Thymus (tissue), 11 donors: Measurements from ENCODE around the gene TRIM67. TPM values are rescaled to one million over a fixed set of nuclear protein-coding genes. Genes with fewer than 3 reads are reported as not detected.

Source experiments
- DNase-seq, 9 donors: peaks; one replicate each; pipeline ENCODE4 v3.0.0-alpha.2; 2013; ENCODE audit warnings: low spot score in 9 of 9, low read depth in 6 of 9, missing footprints in 1 of 9
- H3K27ac ChIP-seq, 2 donors: one replicate each; pipeline ENCODE4 v1.5.1; 2013; ENCODE audit warnings: control low read depth in 1 of 2, low read depth in 1 of 2, low read length in 1 of 2, mild to moderate bottlenecking in 1 of 2, moderate library complexity in 1 of 2
- H3K27me3 ChIP-seq, 2 donors: one replicate each; pipeline ENCODE4 v1.5.1; 2013; ENCODE audit warnings: low read length in 1 of 2; ENCODE audit not compliant: control insufficient read depth in 2 of 2, insufficient read depth in 1 of 2
- H3K36me3 ChIP-seq, 2 donors: one replicate each; pipeline ENCODE4 v1.5.1; 2013; ENCODE audit warnings: low read length in 1 of 2, mild to moderate bottlenecking in 1 of 2, moderate library complexity in 1 of 2; ENCODE audit not compliant: control insufficient read depth in 2 of 2, insufficient read depth in 2 of 2
- H3K4me1 ChIP-seq, 2 donors: one replicate each; pipeline ENCODE4 v1.5.1; 2013; ENCODE audit warnings: low read length in 2 of 2; ENCODE audit not compliant: control insufficient read depth in 2 of 2, insufficient read depth in 2 of 2
- H3K4me3 ChIP-seq, 2 donors: one replicate each; pipeline ENCODE4 v1.5.1; 2013; ENCODE audit warnings: low read length in 2 of 2, control low read depth in 1 of 2, mild to moderate bottlenecking in 1 of 2
- H3K9me3 ChIP-seq, 2 donors: one replicate each; pipeline ENCODE4 v1.5.1; 2013; ENCODE audit warnings: low read length in 1 of 2, mild to moderate bottlenecking in 1 of 2; ENCODE audit not compliant: control insufficient read depth in 2 of 2, insufficient read depth in 1 of 2
- WGBS: extraction: QIAGEN DNeasy Blood & Tissue Kit; methylation state at CpG from one replicate; pipeline ENCODE4 v1.1.7; 2013; 5-methylcytosine and 5-hydroxymethylcytosine counted together
- polyA plus RNA-seq: library from polyadenylated mRNA; stranded (reverse); fragments of 200-250 nt; gene quantifications from one replicate; pipeline ENCODE4 v1.2.3, GENCODE V29; 2013
- total RNA-seq: library from RNA; stranded (reverse); fragments of 120-200 nt; gene quantifications from one replicate; pipeline ENCODE4 v1.2.4, GENCODE V29; 2013
- donor health status: healthy.

TRIM67 gene
- total and polyA plus RNA-seq, 2 donors, result 0.05 TPM

GRCh38 chr1:231187571-231187970, 25.7 kb downstream of the TRIM67 start:
- Histone ChIP-seq H3K4me3 (no peak overlapping the region), H3K27ac (no peak overlapping the region), H3K4me1 (no peaks in the 10 kb centered on the region), H3K9me3 (peaks cover 0 to 7% of the 10 kb centered on the region in 2 donors), H3K36me3 (no peaks in the 10 kb centered on the region), H3K27me3 (peaks cover 0 to 19% of the 10 kb centered on the region in 2 donors)
- WGBS, result 66% methylated on average over 10 of the region's 10 CpGs
- DNase-seq, result no peak

- no peak overlapping the region for H3K4me3 ChIP-seq
- H3K4me1 ChIP-seq, result no peaks in the 10 kb centered on the region
- no peak overlapping the region for H3K27ac ChIP-seq
- WGBS, result 69% methylated on average over 3 of the region's 3 CpGs
- peaks cover 0 to 22% of the 10 kb centered on the region in 2 donors for H3K27me3 ChIP-seq
- peaks cover 0 to 7% of the 10 kb centered on the region in 2 donors for H3K9me3 ChIP-seq
- no peaks in the 10 kb centered on the region for H3K36me3 ChIP-seq
- no peak for DNase-seq
These were observed 26.2 kb downstream of the TRIM67 start for GRCh38 chr1:231188072-231188471.

GRCh38 chr1:231188768-231189167, 26.9 kb downstream of the TRIM67 start:
- H3K27me3 ChIP-seq, result peaks cover 0 to 22% of the 10 kb centered on the region in 2 donors

GRCh38 chr1:231189683-231190270, 27.9 kb downstream of the TRIM67 start:
- 87% methylated on average over 5 of the region's 5 CpGs for WGBS
- DNase-seq, result no peak
- H3K27me3 ChIP-seq, result peaks cover 0 to 24% of the 10 kb centered on the region in 2 donors

More at GRCh38 chr1:231188768-231189167, 26.9 kb downstream of the TRIM67 start:
- 95% methylated on average over 7 of the region's 7 CpGs for WGBS
- peaks cover 0 to 7% of the 10 kb centered on the region in 2 donors for H3K9me3 ChIP-seq
- H3K4me1 ChIP-seq, result no peaks in the 10 kb centered on the region
- no peaks in the 10 kb centered on the region for H3K36me3 ChIP-seq
- no peak overlapping the region for H3K27ac ChIP-seq
- H3K4me3 ChIP-seq, result no peak overlapping the region
- DNase-seq, result no peak

GRCh38 chr1:231190456-231190855, 28.6 kb downstream of the TRIM67 start:
- no peak for DNase-seq
- 98% methylated on average over 10 of the region's 10 CpGs for WGBS

More at GRCh38 chr1:231189683-231190270, 27.9 kb downstream of the TRIM67 start:
- Histone ChIP-seq H3K9me3 (peaks cover 0 to 7% of the 10 kb centered on the region in 2 donors), H3K36me3 (no peaks in the 10 kb centered on the region), H3K4me1 (no peaks in the 10 kb centered on the region), H3K27ac (no peak overlapping the region), H3K4me3 (no peak overlapping the region)

GRCh38 chr1:231192620-231193163, 30.8 kb downstream of the TRIM67 start:
- peaks cover 2 to 19% of the 10 kb centered on the region in 2 donors for H3K27me3 ChIP-seq

More at GRCh38 chr1:231190456-231190855, 28.6 kb downstream of the TRIM67 start:
- H3K36me3 ChIP-seq, result no peaks in the 10 kb centered on the region
- H3K9me3 ChIP-seq, result peaks cover 0 to 7% of the 10 kb centered on the region in 2 donors
- peaks cover 0 to 26% of the 10 kb centered on the region in 2 donors for H3K27me3 ChIP-seq
- no peak overlapping the region for H3K27ac ChIP-seq
- no peak overlapping the region for H3K4me3 ChIP-seq
- H3K4me1 ChIP-seq, result no peaks in the 10 kb centered on the region

GRCh38 chr1:231193710-231194340, 32.0 kb downstream of the TRIM67 start:
- Histone ChIP-seq H3K27me3 (peaks cover 2 to 12% of the 10 kb centered on the region in 2 donors), H3K4me3 (no peak overlapping the region), H3K9me3 (peaks cover 0 to 7% of the 10 kb centered on the region in 2 donors), H3K36me3 (no peaks in the 10 kb centered on the region), H3K4me1 (no peaks in the 10 kb centered on the region), H3K27ac (no peak overlapping the region)
- no peak for DNase-seq
- 83% methylated on average over 10 of the region's 10 CpGs for WGBS

More at GRCh38 chr1:231192620-231193163, 30.8 kb downstream of the TRIM67 start:
- Histone ChIP-seq H3K9me3 (peaks cover 0 to 7% of the 10 kb centered on the region in 2 donors), H3K27ac (no peak overlapping the region), H3K4me1 (no peaks in the 10 kb centered on the region), H3K36me3 (no peaks in the 10 kb centered on the region), H3K4me3 (no peak overlapping the region)
- no peak for DNase-seq
- 79% methylated on average over 12 of the region's 12 CpGs for WGBS

GRCh38 chr1:231194476-231194842, 32.6 kb downstream of the TRIM67 start:
- no peak for DNase-seq
- WGBS, result 90% methylated on average over 2 of the region's 2 CpGs

GRCh38 chr1:231194843-231195516, 33.1 kb downstream of the TRIM67 start:
- 87% methylated on average over 8 of the region's 8 CpGs for WGBS
- peaks cover 2 to 12% of the 10 kb centered on the region in 2 donors for H3K27me3 ChIP-seq
- H3K4me3 ChIP-seq, result no peak overlapping the region
- H3K36me3 ChIP-seq, result no peaks in the 10 kb centered on the region
- no peak for DNase-seq
- H3K27ac ChIP-seq, result no peak overlapping the region
- H3K4me1 ChIP-seq, result no peaks in the 10 kb centered on the region
- H3K9me3 ChIP-seq, result peaks cover 0 to 7% of the 10 kb centered on the region in 2 donors

More at GRCh38 chr1:231194476-231194842, 32.6 kb downstream of the TRIM67 start:
- peaks cover 2 to 12% of the 10 kb centered on the region in 2 donors for H3K27me3 ChIP-seq
- H3K27ac ChIP-seq, result no peak overlapping the region
- peaks cover 0 to 7% of the 10 kb centered on the region in 2 donors for H3K9me3 ChIP-seq
- H3K36me3 ChIP-seq, result no peaks in the 10 kb centered on the region
- no peak overlapping the region for H3K4me3 ChIP-seq
- no peaks in the 10 kb centered on the region for H3K4me1 ChIP-seq
